GM12878 (cell line): ENCODE results near the gene ZXDC. TPM values are rescaled to one million over a fixed set of nuclear protein-coding genes. Genes with fewer than 3 reads are reported as not detected.

ENCODE experiments used
- ATAC-seq: fragments of 200-7000 bp; cut with Tn5 transposase; 3 replicates; pipeline ENCODE4 v1.9.1; 2020; ENCODE audit warnings: mild to moderate bottlenecking, moderate library complexity
- BruUV-seq: library from RNA; stranded (reverse); fragments of 400-500 nt; replicated peaks from 2 replicates; lab custom pipeline; 2021; lab: Mats Ljungman, UMichigan
- CTCF ChIA-PET: fragments of 300-600 bp; sonication (Branson Sonifier 250); formaldehyde crosslinking; extraction: SDS; loops from one replicate; lab custom pipeline; 2021; ENCODE audit warnings: inconsistent platforms; lab: Yijun Ruan, JAX
- POLR2A ChIA-PET: fragments of 350-600 bp; formaldehyde crosslinking; extraction: SDS; loops from one replicate; lab custom pipeline; 2021; ENCODE audit warnings: inconsistent platforms; lab: Charles Lee
- RAD21 ChIA-PET: fragments of 300-600 bp; sonication (Branson Sonifier 250); formaldehyde crosslinking; loops from one replicate; lab custom pipeline; 2023; ENCODE audit warnings: antibody characterized with exemption; ENCODE audit not compliant: unreplicated experiment; lab: Charles Lee
- SMC1A ChIA-PET: fragments of 300-600 bp; sonication (Branson Sonifier 250); formaldehyde crosslinking; loops from one replicate; lab custom pipeline; 2023; ENCODE audit not compliant: unreplicated experiment, uncharacterized antibody; lab: Charles Lee
- DNase-seq: peaks from one replicate; pipeline ENCODE4 v3.0.0-alpha.2; 2011; ENCODE audit warnings: low read depth, low spot score
- FAIRE-seq: peaks from 3 replicates; lab custom pipeline; 2011; peaks lifted over from hg19 to GRCh38; lab: Jason Lieb, UNC
- H2AFZ ChIP-seq: 2 replicates; pipeline ENCODE4 v1.6.0; 2011; ENCODE audit warnings: low read depth, low read length, control low read depth; ENCODE audit not compliant: control insufficient read depth
- H3K27ac ChIP-seq: 2 replicates; pipeline ENCODE4 v1.5.1; 2011; ENCODE audit warnings: control low read depth; ENCODE audit not compliant: control insufficient read depth, insufficient read depth
- H3K27me3 ChIP-seq, 2 experiments: replicated peaks in 1 of 2; 2 replicates each; pipeline versions ENCODE4 v1.6.0 to v1.6.1; 2011; ENCODE audit warnings: low read length in 1 of 2; ENCODE audit not compliant: control insufficient read depth in 2 of 2, insufficient read depth in 2 of 2
- H3K36me3 ChIP-seq, 2 experiments: 2 replicates each; pipeline ENCODE4 v1.5.1; 2011; ENCODE audit warnings: low read length in 1 of 2; ENCODE audit not compliant: control insufficient read depth in 2 of 2, insufficient read depth in 2 of 2
- H3K4me1 ChIP-seq: 2 replicates; pipeline ENCODE4 v1.6.1; 2011; ENCODE audit warnings: mild to moderate bottlenecking, low read length, moderate library complexity, mixed read lengths; ENCODE audit not compliant: control insufficient read depth, insufficient read depth
- H3K4me2 ChIP-seq: 2 replicates; pipeline ENCODE4 v1.6.0; 2011; ENCODE audit warnings: control low read depth; ENCODE audit not compliant: control insufficient read depth, insufficient read depth
- H3K4me3 ChIP-seq: fragments of 200-600 bp; sonication (generic); 2 replicates; pipeline ENCODE4 v1.5.1; 2016
- H3K79me2 ChIP-seq: 2 replicates; pipeline ENCODE4 v1.6.0; 2011; ENCODE audit warnings: low read length; ENCODE audit not compliant: control insufficient read depth, insufficient read depth
- H3K9ac ChIP-seq: 2 replicates; pipeline ENCODE4 v1.8.0; 2011; ENCODE audit warnings: low read length, control low read depth, mixed read lengths; ENCODE audit not compliant: control insufficient read depth, insufficient read depth
- H3K9me3 ChIP-seq: replicated peaks from 3 replicates; pipeline ENCODE4 v1.5.1; 2011; ENCODE audit warnings: mild to moderate bottlenecking, low read length; ENCODE audit not compliant: control insufficient read depth, insufficient read depth
- H4K20me1 ChIP-seq: 2 replicates; pipeline ENCODE4 v1.6.0; 2011; ENCODE audit not compliant: control insufficient read depth, insufficient read depth
- E2F8 ChIP-seq: fragments of 450-650 bp; IDR thresholded peaks from 2 replicates; pipeline ENCODE4 v1.6.1; 2018; ENCODE audit warnings: mild to moderate bottlenecking, low read depth, moderate library complexity; ENCODE audit not compliant: partially characterized antibody
- EZH2 ChIP-seq: IDR thresholded peaks from 2 replicates; pipeline ENCODE4 v1.6.1; 2012; ENCODE audit warnings: low read depth, mild to moderate bottlenecking, control low read depth, inconsistent platforms, low read length, borderline replicate concordance; ENCODE audit not compliant: control insufficient read depth
- KAT2A ChIP-seq: conservative IDR thresholded peaks from 2 replicates; pipeline ENCODE4 v1.6.1; 2011; ENCODE audit warnings: low read depth, low read length; ENCODE audit not compliant: control insufficient read depth
- MTA3 ChIP-seq: IDR thresholded peaks from 2 replicates; pipeline ENCODE4 v1.6.1; 2012; ENCODE audit warnings: low read length, inconsistent platforms, borderline replicate concordance
- PML ChIP-seq: IDR thresholded peaks from 2 replicates; pipeline ENCODE4 v1.6.1; 2012; ENCODE audit warnings: low read length, inconsistent platforms
- RAD51 ChIP-seq: fragments of 450-650 bp; IDR thresholded peaks from 2 replicates; pipeline ENCODE4 v1.6.1; 2016; ENCODE audit warnings: moderate library complexity, mild to moderate bottlenecking, inconsistent platforms
- WGBS: methylation state at CpG from one replicate; pipeline ENCODE4 v1.1.6; 2016; ENCODE audit warnings: low lambda C conversion rate; ENCODE audit not compliant: insufficient replicate concordance, insufficient coverage; ENCODE audit errors: missing lambda C conversion rate; 5-methylcytosine and 5-hydroxymethylcytosine counted together
- in situ Hi-C: fragments of 300-500 bp; cut with MboI; formaldehyde crosslinking; loops from 9 replicates; pipeline ENCODE4 v1.14.3; 2018; ENCODE audit warnings: mixed read lengths
- intact Hi-C: fragments of 100-400 bp; cut with micrococcal nuclease; formaldehyde crosslinking; loops from one replicate; pipeline ENCODE4 v1.14.2; 2022; ENCODE audit not compliant: unreplicated experiment
- polyA plus RNA-seq, 11 experiments: library from polyadenylated mRNA; depleted of rRNA in 4 of 11; unstranded in 6 of 11; stranded (reverse) in 5 of 11; fragments of >200 nt; fragmentation: Nextera tagmentation in 4 of 11; fragmentation: Illumina TruSeq in 1 of 11; extraction: Ambion mirVana in 4 of 11; extraction: Trizol in 1 of 11; gene quantifications; 1 replicate in 1 of 11; 2 replicates in 10 of 11; pipeline versions ENCODE4 v1.2.1 to v1.2.3, GENCODE V29; 2011 to 2016; ENCODE audit warnings: inconsistent platforms in 2 of 11, missing spikeins in 2 of 11, low read depth in 1 of 11
- total RNA-seq, 4 experiments: library from RNA; depleted of rRNA in 3 of 4; stranded (reverse); fragments of >200 nt in 3 of 4; fragmentation: Illumina TruSeq in 1 of 4; extraction: Trizol in 1 of 4; gene quantifications; 2 replicates each; pipeline versions ENCODE4 v1.2.1 to v1.2.3, GENCODE V29; 2013 to 2021

ZXDC gene
- total and polyA plus RNA-seq, 10 of the 15 experiments (the other 5 are each of a cell fraction or from before 2014, with no cell fraction given): 0.72 to 15.3 (median 8.5) TPM

GRCh38 chr3:126507886-126508285 lies 32.2 kb upstream of the ZXDC start:
- POLR2A ChIA-PET: no interaction called here

More at GRCh38 chr3:126507886-126508285, 32.2 kb upstream of the ZXDC start:
- intact Hi-C loops: no loop called here
- no peak for ATAC-seq
- BruUV-seq: no TSS peak
- H4K20me1 ChIP-seq: no peaks in the 10 kb centered on the region
- no peak overlapping the region for H3K9ac ChIP-seq
- no peak overlapping the region for H3K4me2 ChIP-seq
- H3K79me2 ChIP-seq: no peaks in the 10 kb centered on the region
- DNase-seq: no peak
- 19% methylated on average over 9 of the region's 9 CpGs for WGBS
- no peak overlapping the region for H2AFZ ChIP-seq
- FAIRE-seq: no peak
- ChIA-PET CTCF (no interaction called here), SMC1A (no interaction called here), RAD21 (no interaction called here)
- H3K27ac ChIP-seq: no peak overlapping the region
- H3K4me1 ChIP-seq: no peaks in the 10 kb centered on the region
- H3K4me3 ChIP-seq: no peak overlapping the region
- no peaks in the 10 kb centered on the region; a peak in 1 of 4 replicates for H3K27me3 ChIP-seq
- TF ChIP-seq E2F8: no peak
- TF ChIP-seq EZH2: no peak
- no peak for TF ChIP-seq RAD51
- TF ChIP-seq MTA3: no peak
- TF ChIP-seq PML: no peak
- TF ChIP-seq KAT2A: no peak
- in situ Hi-C loops: no loop called here
- H3K9me3 ChIP-seq: no peaks in the 10 kb centered on the region
- H3K36me3 ChIP-seq: no peaks in the 10 kb centered on the region
